ENCODE measurements around the gene MNX1.

The MNX1 gene

DNA sequence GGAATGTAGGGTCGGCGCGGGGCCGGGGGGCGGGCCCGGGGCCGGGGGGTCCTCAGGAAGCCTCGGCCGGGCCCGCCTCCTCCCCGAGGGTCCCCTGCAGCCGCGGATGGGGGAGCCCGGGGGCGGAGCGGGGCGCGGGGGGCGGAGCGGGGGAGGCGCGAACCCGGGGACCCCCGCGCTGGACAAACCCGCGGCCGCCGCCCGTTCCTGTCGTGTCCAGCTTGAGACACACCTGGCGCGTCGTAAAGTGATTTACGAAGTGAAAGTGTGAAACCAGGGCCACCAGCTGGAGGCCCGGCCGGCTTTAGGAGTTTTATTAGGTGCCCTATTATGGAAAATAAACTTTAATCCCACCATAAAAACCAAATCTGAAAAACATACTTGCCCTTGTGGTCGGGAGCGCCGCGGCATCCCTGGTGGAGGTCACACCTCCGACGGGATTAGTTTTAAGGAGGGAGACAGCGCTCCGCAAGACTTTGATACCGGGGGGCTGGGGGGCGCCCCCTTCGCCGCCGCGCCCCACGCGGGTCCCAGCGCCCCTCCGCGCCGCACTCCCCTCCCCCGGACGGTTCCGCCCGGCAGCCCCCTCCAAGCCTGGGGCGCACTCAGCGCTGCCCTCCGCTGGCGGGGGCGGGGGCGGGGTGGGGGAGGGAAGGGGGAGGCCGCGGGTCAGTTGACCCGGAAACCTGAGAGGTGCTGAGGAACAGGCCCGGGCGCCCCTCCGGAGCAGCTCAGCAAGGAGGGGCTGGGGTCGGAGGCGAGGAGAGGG, 10.3 kb downstream of the MNX1 start:
- peaks cover 2% of the 10 kb centered on the region for H3K9me3 ChIP-seq (ENCODE audit: low read length)

DNA sequence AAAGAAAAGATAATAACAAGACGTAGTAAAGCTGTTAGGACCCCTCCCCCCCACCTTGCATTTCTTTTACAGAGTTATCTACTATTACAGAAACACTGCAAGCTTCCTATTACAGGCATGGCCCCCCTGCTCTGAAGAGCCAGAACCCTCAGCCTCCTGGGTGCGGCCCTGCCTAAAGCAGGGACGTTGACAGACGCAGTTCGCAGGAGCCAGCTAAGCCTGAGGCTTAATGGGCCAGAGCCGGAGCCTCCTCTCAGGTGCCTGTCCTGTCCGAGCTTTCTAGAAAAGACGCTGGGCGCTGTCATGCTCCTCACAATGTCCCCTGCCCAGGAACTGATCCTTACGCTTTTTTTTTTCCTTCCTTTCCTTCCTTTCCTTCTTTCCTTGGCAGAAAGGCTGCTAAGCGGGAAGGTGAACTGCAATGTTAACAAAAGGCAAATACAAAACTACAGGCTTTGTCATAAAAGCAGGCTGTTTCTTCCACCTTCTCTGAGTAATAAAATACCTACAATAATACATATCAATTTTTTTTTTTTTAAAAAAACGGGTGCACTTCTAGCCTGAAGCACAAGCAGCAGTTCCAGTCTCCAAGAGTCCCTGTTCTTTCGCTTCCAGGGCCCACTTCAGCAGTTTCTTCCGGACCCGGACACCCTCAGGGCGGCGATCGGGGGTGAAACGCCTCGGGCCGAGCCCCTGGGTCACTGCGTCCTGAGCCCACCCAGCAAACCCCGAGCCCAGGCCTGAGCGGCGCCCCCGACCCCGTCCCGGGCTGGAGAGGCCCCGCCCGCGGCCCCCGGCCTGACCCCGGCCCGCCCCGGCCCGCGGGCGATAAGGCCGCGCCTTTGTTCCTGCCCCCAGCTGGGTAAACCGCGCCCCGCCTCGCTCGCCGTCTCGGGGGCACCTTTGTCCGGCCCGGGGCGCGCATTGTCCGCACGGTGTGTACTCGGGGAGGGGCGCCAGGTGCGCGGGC, 11.2 kb downstream of the MNX1 start:
- H3K9me3 ChIP-seq (ENCODE audit: low read length): peaks cover 2% of the 10 kb centered on the region
- H3K4me3 ChIP-seq (ENCODE audit: low read length): no peak overlapping the region
- H3K27me3 ChIP-seq (ENCODE audit: insufficient read depth, low read length): peaks cover 77% of the 10 kb centered on the region
- H3K36me3 ChIP-seq (ENCODE audit: insufficient read depth, low read length): no peaks in the 10 kb centered on the region
- H2AFZ ChIP-seq (ENCODE audit: low read depth, low read length): no peak overlapping the region
- H3K4me1 ChIP-seq (ENCODE audit: insufficient read depth, low read length): peaks cover 17% of the 10 kb centered on the region

More for the DNA sequence above, 10.3 kb downstream of the MNX1 start:
- H2AFZ ChIP-seq (ENCODE audit: low read depth, low read length): no peak overlapping the region
- H3K4me1 ChIP-seq (ENCODE audit: insufficient read depth, low read length): peaks cover 17% of the 10 kb centered on the region
- H3K36me3 ChIP-seq (ENCODE audit: insufficient read depth, low read length): no peaks in the 10 kb centered on the region
- H3K27me3 ChIP-seq (ENCODE audit: insufficient read depth, low read length): peaks cover 86% of the 10 kb centered on the region
- no peak overlapping the region for H3K4me3 ChIP-seq (ENCODE audit: low read length)

DNA sequence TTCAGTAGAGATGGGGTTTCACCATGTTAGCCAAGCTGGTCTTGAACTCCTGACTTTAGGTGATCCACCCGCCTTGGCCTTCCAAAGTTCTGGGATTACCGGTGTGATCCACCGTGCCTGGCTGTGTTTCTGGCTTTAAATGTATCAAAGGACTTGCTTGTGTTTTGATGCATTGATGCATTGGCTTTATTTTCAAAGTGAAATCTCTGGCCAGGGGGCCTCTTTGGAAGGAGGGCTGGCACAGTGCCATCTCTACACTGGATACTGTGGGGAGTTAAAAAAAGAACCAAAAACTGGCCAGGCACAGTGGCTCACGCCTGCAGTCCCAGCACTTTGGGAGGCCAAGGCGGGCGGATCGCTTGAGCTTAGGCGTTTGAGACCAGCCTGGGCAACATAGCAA, 16.0 kb downstream of the MNX1 start:
- Histone ChIP-seq H3K4me3 (ENCODE audit: low read length) (no peak overlapping the region), H3K4me1 (ENCODE audit: insufficient read depth, low read length) (no peaks in the 10 kb centered on the region), H3K36me3 (ENCODE audit: insufficient read depth, low read length) (no peaks in the 10 kb centered on the region), H3K27me3 (ENCODE audit: insufficient read depth, low read length) (peaks cover 57% of the 10 kb centered on the region), H3K9me3 (ENCODE audit: low read length) (peaks cover 2% of the 10 kb centered on the region), H2AFZ (ENCODE audit: low read depth, low read length) (no peak overlapping the region)

DNA sequence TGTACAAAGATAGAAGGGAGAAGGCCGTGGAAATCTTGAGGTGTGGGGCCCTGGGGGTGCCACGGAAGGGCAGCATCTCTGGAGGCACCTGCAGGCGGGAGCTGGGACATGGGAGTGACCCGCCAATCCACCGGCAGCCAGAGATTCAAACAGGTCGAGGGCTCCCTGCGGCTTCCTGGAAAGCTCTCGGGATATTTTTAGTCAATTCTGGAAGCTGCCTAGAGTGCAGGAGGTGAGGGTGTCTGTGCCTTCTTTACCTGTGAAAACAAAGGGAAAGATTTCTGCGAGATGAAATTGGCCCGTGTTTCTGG, 16.6 kb downstream of the MNX1 start:
- H3K36me3 ChIP-seq (ENCODE audit: insufficient read depth, low read length): no peaks in the 10 kb centered on the region
- peaks cover 51% of the 10 kb centered on the region for H3K27me3 ChIP-seq (ENCODE audit: insufficient read depth, low read length)
- H2AFZ ChIP-seq (ENCODE audit: low read depth, low read length): no peak overlapping the region
- no peaks in the 10 kb centered on the region for H3K4me1 ChIP-seq (ENCODE audit: insufficient read depth, low read length)
- no peak overlapping the region for H3K4me3 ChIP-seq (ENCODE audit: low read length)
- H3K9me3 ChIP-seq (ENCODE audit: low read length): peaks cover 2% of the 10 kb centered on the region

DNA sequence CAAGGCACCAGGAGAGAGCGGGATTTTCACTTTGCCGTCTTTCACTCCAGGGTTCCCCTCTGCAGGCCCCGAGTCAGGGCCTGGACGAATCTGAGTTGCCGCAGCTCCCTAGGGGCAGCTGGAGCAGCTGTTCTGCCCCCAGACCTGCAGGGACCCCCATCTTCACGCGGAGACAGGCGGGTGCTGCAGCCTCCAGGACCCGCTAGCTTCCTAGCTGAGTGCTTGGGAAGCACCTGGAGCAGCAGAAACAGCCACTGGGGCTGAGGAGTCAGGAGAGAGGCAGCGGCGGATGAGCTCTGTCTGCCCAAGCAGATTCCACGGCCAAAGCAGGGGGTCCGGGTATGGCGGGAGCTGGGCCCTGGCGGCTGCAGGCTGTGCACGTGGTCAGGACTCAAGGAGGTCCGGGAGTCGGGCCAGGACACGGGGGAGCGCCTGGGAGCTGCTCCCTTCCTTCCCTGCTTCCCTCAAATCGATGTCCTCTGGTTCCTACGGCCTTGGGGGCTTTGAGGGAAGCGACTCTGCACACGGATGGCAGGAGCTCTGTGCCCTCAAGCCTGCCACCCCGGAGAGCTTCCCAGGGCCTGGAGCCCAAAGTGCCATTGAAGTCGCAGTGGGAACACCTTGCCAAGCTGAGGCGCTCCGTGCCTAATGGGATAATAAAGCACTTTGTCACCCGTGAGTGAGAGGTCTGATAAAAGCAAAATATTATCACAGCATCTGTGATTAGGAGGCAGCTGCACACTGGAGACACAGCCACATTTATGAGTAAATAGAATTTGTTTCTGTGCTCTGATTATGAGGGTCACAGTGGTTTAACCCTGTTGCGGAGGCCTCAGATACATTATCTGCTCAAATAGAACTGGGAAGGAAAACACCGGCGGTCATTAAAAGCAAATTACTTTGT, 17.2 kb downstream of the MNX1 start:
- Histone ChIP-seq H3K4me1 (ENCODE audit: insufficient read depth, low read length) (no peaks in the 10 kb centered on the region), H3K27me3 (ENCODE audit: insufficient read depth, low read length) (peaks cover 45% of the 10 kb centered on the region), H3K4me3 (ENCODE audit: low read length) (no peak overlapping the region), H3K9me3 (ENCODE audit: low read length) (peaks cover 2% of the 10 kb centered on the region), H2AFZ (ENCODE audit: low read depth, low read length) (no peak overlapping the region), H3K36me3 (ENCODE audit: insufficient read depth, low read length) (no peaks in the 10 kb centered on the region)

DNA sequence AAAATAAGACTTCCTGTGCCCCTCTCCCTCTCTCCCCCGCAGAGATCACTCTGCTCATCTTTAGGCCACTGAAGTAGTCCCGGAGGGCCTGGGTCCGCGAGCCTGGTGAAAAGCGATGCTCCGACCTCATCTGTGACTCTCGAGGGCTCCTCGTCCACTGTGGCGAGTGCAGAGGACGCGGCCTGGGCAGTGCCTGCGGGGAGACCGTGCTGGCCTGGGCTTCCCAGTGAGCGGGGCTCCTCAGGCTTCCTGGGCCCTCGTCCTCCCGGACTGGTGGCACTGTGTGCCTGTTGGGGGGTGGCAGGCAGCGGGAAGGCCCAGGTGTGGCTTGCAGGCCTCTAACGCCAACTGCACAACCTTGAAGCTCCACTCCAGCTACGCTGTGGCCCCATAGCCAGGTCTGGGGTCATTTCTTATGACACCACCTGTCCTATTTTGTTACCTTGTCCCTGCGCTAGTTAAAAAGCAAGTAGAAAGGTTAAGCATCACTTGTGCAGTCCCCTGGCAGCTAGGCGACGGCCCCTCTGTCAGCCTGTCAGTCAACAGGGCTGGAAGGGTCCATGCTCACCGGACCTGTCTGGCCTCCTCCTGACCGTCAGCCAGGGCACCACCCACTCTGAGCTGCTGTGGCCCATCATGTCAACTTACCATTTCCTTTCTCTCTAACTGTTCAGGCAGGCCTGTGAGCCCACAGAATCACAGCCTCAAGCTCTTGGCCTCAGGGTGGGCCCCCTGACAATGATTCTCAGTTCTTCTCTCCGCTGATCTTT, 20.5 kb downstream of the MNX1 start:
- H3K27me3 ChIP-seq (ENCODE audit: insufficient read depth, low read length): peaks cover 25% of the 10 kb centered on the region
- no peak overlapping the region for H2AFZ ChIP-seq (ENCODE audit: low read depth, low read length)
- H3K4me1 ChIP-seq (ENCODE audit: insufficient read depth, low read length): no peaks in the 10 kb centered on the region
- no peak overlapping the region for H3K4me3 ChIP-seq (ENCODE audit: low read length)
- H3K36me3 ChIP-seq (ENCODE audit: insufficient read depth, low read length): no peaks in the 10 kb centered on the region
- no peaks in the 10 kb centered on the region for H3K9me3 ChIP-seq (ENCODE audit: low read length)

DNA sequence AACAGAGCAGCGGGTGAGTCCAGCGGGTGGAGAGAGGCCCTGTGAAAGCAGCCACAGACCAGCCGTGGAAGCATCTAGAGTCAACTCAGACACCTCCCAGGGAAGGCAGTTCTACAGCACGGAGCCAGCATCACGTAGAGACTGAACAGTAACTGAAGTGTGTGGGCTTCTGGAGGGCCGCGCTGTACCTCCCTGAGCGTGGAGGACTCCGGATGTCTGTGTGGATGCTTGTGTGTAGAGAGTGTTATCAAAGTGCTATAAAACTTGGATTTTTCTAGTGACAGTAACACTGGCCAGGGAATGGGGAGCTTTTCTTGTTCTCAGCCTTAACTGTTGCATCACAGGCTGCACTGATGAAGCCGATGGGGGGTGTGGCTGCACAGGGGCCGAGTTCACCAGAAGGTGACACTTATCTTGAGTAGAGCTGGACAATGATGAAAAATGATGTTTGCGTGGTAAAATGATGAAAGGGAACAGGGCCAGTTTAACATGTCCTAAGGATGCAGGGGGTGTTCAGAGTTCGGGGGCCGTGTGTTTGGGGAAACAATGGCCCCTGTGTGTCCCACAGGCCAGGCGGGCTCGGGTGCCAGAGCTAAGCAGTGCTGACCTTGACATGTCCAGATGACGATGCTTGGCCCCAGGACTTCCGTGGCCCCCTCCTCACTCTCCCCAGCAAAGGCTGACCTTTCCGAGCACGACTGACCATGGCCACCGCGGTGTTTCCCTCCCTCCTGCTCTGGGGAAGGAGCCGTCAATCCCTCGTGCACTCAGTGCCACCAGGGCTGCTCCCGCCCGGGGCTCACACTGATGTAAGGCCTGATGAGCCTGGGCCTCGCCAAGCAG, 21.9 kb downstream of the MNX1 start:
- no peaks in the 10 kb centered on the region for H3K36me3 ChIP-seq (ENCODE audit: insufficient read depth, low read length)
- H3K27me3 ChIP-seq (ENCODE audit: insufficient read depth, low read length): peaks cover 25% of the 10 kb centered on the region
- no peak overlapping the region for H3K4me3 ChIP-seq (ENCODE audit: low read length)
- no peaks in the 10 kb centered on the region for H3K9me3 ChIP-seq (ENCODE audit: low read length)
- no peaks in the 10 kb centered on the region for H3K4me1 ChIP-seq (ENCODE audit: insufficient read depth, low read length)
- H2AFZ ChIP-seq (ENCODE audit: low read depth, low read length): no peak overlapping the region

DNA sequence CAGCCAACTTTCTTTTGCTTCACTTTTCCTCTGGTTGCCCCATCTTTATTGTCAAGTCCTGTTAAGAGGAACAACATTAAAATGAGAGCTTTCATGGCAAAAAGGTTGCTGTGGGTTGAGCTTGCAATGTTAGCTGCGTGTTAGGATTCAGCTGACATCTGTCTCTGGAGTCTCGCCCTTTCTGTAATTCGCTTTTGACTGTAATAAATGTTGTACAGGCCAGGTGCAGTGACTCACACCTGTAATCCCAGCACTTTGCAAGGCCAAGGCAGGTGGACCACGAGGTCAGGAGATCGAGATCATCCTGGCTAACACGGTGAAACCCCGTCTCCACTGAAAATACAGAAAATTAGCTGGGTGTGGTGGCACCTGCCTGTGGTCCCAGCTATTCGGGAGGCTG, 24.1 kb downstream of the MNX1 start:
- no peaks in the 10 kb centered on the region for H3K4me1 ChIP-seq (ENCODE audit: insufficient read depth, low read length)
- H3K36me3 ChIP-seq (ENCODE audit: insufficient read depth, low read length): no peaks in the 10 kb centered on the region
- H2AFZ ChIP-seq (ENCODE audit: low read depth, low read length): no peak overlapping the region
- no peak overlapping the region for H3K4me3 ChIP-seq (ENCODE audit: low read length)
- H3K9me3 ChIP-seq (ENCODE audit: low read length): no peaks in the 10 kb centered on the region
- H3K27me3 ChIP-seq (ENCODE audit: insufficient read depth, low read length): peaks cover 10% of the 10 kb centered on the region

DNA sequence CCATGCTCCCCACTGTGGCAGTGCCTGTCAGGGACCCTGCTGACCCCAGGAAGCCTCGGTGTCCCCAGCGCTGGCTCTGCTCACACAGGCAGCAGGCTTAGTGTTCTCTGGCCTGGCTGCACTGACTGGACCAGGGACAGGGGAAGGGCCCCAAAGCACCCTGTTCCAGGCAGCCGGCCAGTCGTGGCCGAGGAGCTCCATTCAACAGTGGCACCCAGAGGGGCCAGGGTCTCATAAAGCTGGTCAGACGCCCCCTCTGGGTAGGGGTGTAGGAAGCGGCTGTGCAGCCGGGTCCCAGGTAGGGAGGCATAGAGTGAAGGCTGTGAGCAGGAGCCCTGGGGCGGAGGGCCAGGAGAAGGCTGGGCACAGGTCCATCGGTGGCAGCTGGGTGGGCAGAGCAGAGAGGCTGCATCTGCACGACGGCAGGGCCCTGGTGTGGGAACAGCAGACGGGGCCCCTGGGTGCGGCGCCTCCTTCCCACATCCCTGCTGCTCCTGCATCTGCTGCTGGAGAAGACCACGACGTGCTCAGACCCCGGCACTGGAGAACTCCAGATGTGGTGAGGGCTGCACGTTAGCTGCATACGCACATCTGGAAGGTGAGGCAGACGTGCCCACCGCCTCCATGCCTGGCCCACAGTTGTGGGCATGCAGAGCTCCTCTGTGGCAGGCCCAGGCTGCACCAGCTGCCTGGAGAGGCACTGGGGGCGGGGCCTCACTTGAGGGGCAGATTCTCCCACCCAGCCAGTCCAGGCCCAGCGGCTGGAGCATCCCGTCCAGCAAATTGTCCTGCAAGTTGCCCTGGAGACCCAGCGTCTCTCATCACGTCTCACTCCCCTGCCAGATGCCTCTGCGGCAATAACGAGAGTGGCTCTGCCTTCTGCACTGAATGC, 25.1 kb downstream of the MNX1 start:
- peaks cover 6% of the 10 kb centered on the region for H3K27me3 ChIP-seq (ENCODE audit: insufficient read depth, low read length)
- no peaks in the 10 kb centered on the region for H3K4me1 ChIP-seq (ENCODE audit: insufficient read depth, low read length)
- H2AFZ ChIP-seq (ENCODE audit: low read depth, low read length): no peak overlapping the region
- no peak overlapping the region for H3K4me3 ChIP-seq (ENCODE audit: low read length)
- H3K9me3 ChIP-seq (ENCODE audit: low read length): no peaks in the 10 kb centered on the region
- H3K36me3 ChIP-seq (ENCODE audit: insufficient read depth, low read length): no peaks in the 10 kb centered on the region

DNA sequence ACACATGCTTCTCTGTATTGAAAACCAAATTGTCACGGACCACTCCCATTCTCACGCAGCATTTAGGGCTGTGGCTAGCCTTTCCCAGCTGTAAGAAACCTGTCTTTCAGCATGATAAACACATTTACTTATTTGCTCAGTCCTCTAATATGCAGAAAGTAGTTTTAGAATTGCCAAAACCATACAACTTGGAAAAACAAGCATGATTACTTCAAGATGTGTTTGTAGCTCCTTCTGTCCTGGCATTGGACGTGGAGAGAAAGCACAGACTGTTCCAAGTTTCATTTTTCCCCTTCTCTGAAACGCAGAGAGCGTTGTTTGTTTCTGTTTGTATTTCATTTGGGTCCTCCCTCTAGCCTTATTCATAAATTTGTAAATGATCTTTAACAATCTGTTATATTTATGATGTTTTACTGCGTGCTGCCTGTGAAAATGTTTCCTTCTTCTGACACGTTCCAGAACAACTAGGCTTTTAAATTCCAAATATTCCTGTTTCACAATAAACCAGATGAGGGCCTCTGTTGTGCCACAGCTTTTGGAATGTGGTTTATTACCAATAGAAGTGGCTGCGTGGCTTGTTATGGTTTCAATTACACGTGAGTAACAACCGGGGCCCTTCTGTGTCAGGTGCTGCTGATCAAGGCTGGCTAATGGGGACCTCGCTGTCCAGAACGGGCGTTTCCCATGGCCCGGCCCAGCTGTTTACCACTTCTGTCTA, 26.1 kb downstream of the MNX1 start:
- Histone ChIP-seq H3K4me1 (ENCODE audit: insufficient read depth, low read length) (no peaks in the 10 kb centered on the region), H3K9me3 (ENCODE audit: low read length) (peaks cover 2% of the 10 kb centered on the region), H2AFZ (ENCODE audit: low read depth, low read length) (no peak overlapping the region), H3K4me3 (ENCODE audit: low read length) (no peak overlapping the region), H3K27me3 (ENCODE audit: insufficient read depth, low read length) (no peaks in the 10 kb centered on the region), H3K36me3 (ENCODE audit: insufficient read depth, low read length) (no peaks in the 10 kb centered on the region)

All from neuron (in vitro differentiated cells).